H1 (cell line): ENCODE data around the gene ZNF709. TPM values are rescaled to one million over a fixed set of nuclear protein-coding genes. Genes with fewer than 3 reads are reported as not detected.

Source experiments
- CTCF ChIA-PET: fragments of 300-600 bp; sonication (Branson Sonifier 250); formaldehyde crosslinking; loops from one replicate; lab custom pipeline; 2021; ENCODE audit not compliant: partially characterized antibody; lab: Charles Lee
- POLR2A ChIA-PET: fragments of 300-600 bp; sonication (Branson Sonifier 250); formaldehyde crosslinking; loops from one replicate; lab custom pipeline; 2021; ENCODE audit warnings: inconsistent platforms; ENCODE audit not compliant: partially characterized antibody; lab: Charles Lee
- DNase-seq, 2 experiments: peaks; one replicate each; pipeline versions ENCODE4 v3.0.0 to v3.0.0-alpha.2; 2010 to 2022; ENCODE audit warnings: low spot score in 2 of 2, low read depth in 1 of 2, mixed read lengths in 1 of 2
- FAIRE-seq: peaks from 2 replicates; lab custom pipeline; 2011; peaks lifted over from hg19 to GRCh38; lab: Jason Lieb, UNC
- H2AFZ ChIP-seq: 2 replicates; pipeline ENCODE4 v1.8.1; 2012; ENCODE audit warnings: low read length, inconsistent platforms
- H2AK5ac ChIP-seq: 2 replicates; pipeline ENCODE4 v1.6.1; 2013; ENCODE audit warnings: low read depth, low read length
- H2BK120ac ChIP-seq: replicated peaks from 2 replicates; pipeline ENCODE3; 2013; ENCODE audit warnings: low read depth, low read length, inconsistent platforms
- H2BK12ac ChIP-seq: 2 replicates; pipeline ENCODE4 v1.6.1; 2013; ENCODE audit warnings: low read depth, low read length
- H2BK15ac ChIP-seq: 2 replicates; pipeline ENCODE4 v1.6.1; 2013; ENCODE audit warnings: low read length
- H2BK20ac ChIP-seq: 2 replicates; pipeline ENCODE4 v1.6.1; 2013; ENCODE audit warnings: low read length
- H2BK5ac ChIP-seq: 2 replicates; pipeline ENCODE4 v1.6.1; 2013; ENCODE audit warnings: low read depth, low read length
- H3K14ac ChIP-seq: 2 replicates; pipeline ENCODE4 v1.6.1; 2013; ENCODE audit warnings: inconsistent platforms; ENCODE audit not compliant: insufficient read length
- H3K18ac ChIP-seq: 2 replicates; pipeline ENCODE4 v1.6.1; 2013; ENCODE audit warnings: low read length; ENCODE audit errors: extremely low read depth
- H3K23ac ChIP-seq: 2 replicates; pipeline ENCODE4 v1.6.1; 2013; ENCODE audit warnings: inconsistent platforms; ENCODE audit not compliant: insufficient read length
- H3K23me2 ChIP-seq: 2 replicates; pipeline ENCODE4 v1.6.1; 2013; ENCODE audit warnings: low read depth, low read length
- H3K27ac ChIP-seq: 2 replicates; pipeline ENCODE4 v1.6.1; 2011; ENCODE audit warnings: low read depth, low read length, inconsistent platforms
- H3K27me3 ChIP-seq, 4 experiments: replicated peaks in 1 of 4; 1 replicate in 1 of 4; 2 replicates in 3 of 4; pipeline versions ENCODE4 v1.6.1 to v1.8.1; 2011 to 2013; ENCODE audit warnings: low read length in 3 of 4, mild to moderate bottlenecking in 3 of 4, inconsistent platforms in 2 of 4, mixed read lengths in 2 of 4, moderate library complexity in 1 of 4; ENCODE audit not compliant: control insufficient read depth in 3 of 4, insufficient read depth in 3 of 4; ENCODE audit errors: extremely low read depth in 1 of 4
- H3K36me3 ChIP-seq, 4 experiments: 2 replicates each; pipeline versions ENCODE4 v1.6.1 to v1.8.1; 2011 to 2013; ENCODE audit warnings: mild to moderate bottlenecking in 4 of 4, low read length in 3 of 4, moderate library complexity in 2 of 4, control low read depth in 1 of 4, inconsistent platforms in 1 of 4; ENCODE audit not compliant: insufficient read depth in 4 of 4, control insufficient read depth in 2 of 4
- H3K4ac ChIP-seq: replicated peaks from 2 replicates; pipeline ENCODE3; 2013; ENCODE audit warnings: low read length, low read depth, mixed read lengths, inconsistent platforms; ENCODE audit not compliant: insufficient read length
- H3K4me1 ChIP-seq, 4 experiments: replicated peaks in 1 of 4; 1 replicate in 1 of 4; 2 replicates in 3 of 4; pipeline versions ENCODE4 v1.6.1 to v1.8.1; 2011 to 2013; ENCODE audit warnings: low read length in 3 of 4, inconsistent platforms in 2 of 4, mixed read lengths in 1 of 4; ENCODE audit not compliant: insufficient read depth in 4 of 4, control insufficient read depth in 3 of 4
- H3K4me2 ChIP-seq, 2 experiments: 2 replicates each; pipeline versions ENCODE4 v1.6.1 to v1.8.1; 2011 to 2013; ENCODE audit warnings: low read depth in 2 of 2, low read length in 2 of 2, control low read depth in 1 of 2, inconsistent platforms in 1 of 2, mild to moderate bottlenecking in 1 of 2; ENCODE audit not compliant: insufficient read depth in 1 of 2
- H3K4me3 ChIP-seq, 4 experiments: fragments of 200-600, 300-600 bp in 1 of 4; sonication (generic), shearing (Covaris generic), sonication (Bioruptor Twin) in 1 of 4; 2 replicates each; pipeline versions ENCODE4 v1.5.1 to v1.8.1; 2011 to 2016; ENCODE audit warnings: low read length in 4 of 4, low read depth in 3 of 4, control low read depth in 2 of 4, inconsistent platforms in 2 of 4, mild to moderate bottlenecking in 2 of 4, mixed read lengths in 1 of 4, moderate library complexity in 1 of 4; ENCODE audit not compliant: insufficient read depth in 2 of 4; ENCODE audit errors: extremely low read depth in 1 of 4
- H3K56ac ChIP-seq: replicated peaks from 2 replicates; pipeline ENCODE3; 2013; ENCODE audit warnings: low read depth, mild to moderate bottlenecking, mixed read lengths, low read length, inconsistent platforms; ENCODE audit not compliant: insufficient read length
- H3K79me1 ChIP-seq: 2 replicates; pipeline ENCODE4 v1.6.1; 2013; ENCODE audit warnings: low read depth, low read length, control low read depth
- H3K79me2 ChIP-seq, 2 experiments: 2 replicates each; pipeline versions ENCODE4 v1.6.1 to v1.8.1; 2012 to 2013; ENCODE audit warnings: low read length in 2 of 2, mild to moderate bottlenecking in 2 of 2, inconsistent platforms in 1 of 2; ENCODE audit not compliant: insufficient read depth in 2 of 2, control insufficient read depth in 1 of 2
- H3K9ac ChIP-seq, 4 experiments: replicated peaks in 1 of 4; 1 replicate in 1 of 4; 2 replicates in 3 of 4; pipeline versions ENCODE4 v1.6.1 to v1.8.1; 2011 to 2013; ENCODE audit warnings: low read depth in 3 of 4, low read length in 3 of 4, control low read depth in 2 of 4, mild to moderate bottlenecking in 2 of 4, moderate library complexity in 2 of 4, inconsistent platforms in 1 of 4; ENCODE audit errors: extremely low read depth in 1 of 4
- H3K9me3 ChIP-seq, 2 experiments: 2 replicates each; pipeline versions ENCODE4 v1.6.1 to v1.8.1; 2012 to 2013; ENCODE audit warnings: mild to moderate bottlenecking in 2 of 2, moderate library complexity in 2 of 2, control low read depth in 1 of 2, inconsistent platforms in 1 of 2, low read depth in 1 of 2, low read length in 1 of 2, mixed read lengths in 1 of 2; ENCODE audit not compliant: insufficient read depth in 2 of 2
- H4K20me1 ChIP-seq, 2 experiments: replicated peaks in 1 of 2; 2 replicates each; pipeline versions ENCODE3 to v1.8.1; 2011 to 2013; ENCODE audit warnings: inconsistent platforms in 2 of 2, low read length in 2 of 2, mild to moderate bottlenecking in 1 of 2; ENCODE audit not compliant: insufficient read depth in 2 of 2, control insufficient read depth in 1 of 2
- H4K5ac ChIP-seq: 2 replicates; pipeline ENCODE4 v1.6.1; 2013; ENCODE audit warnings: low read length, low read depth, mixed read lengths, inconsistent platforms; ENCODE audit not compliant: insufficient read length
- H4K8ac ChIP-seq: 2 replicates; pipeline ENCODE4 v1.8.0; 2013; ENCODE audit warnings: mild to moderate bottlenecking, moderate library complexity, low read length, inconsistent platforms; ENCODE audit not compliant: insufficient read depth; ENCODE audit errors: extremely low read depth
- H4K91ac ChIP-seq: replicated peaks from 2 replicates; pipeline ENCODE3; 2013; ENCODE audit warnings: low read length, mixed read lengths, inconsistent platforms; ENCODE audit not compliant: insufficient read length
- GTF2F1 ChIP-seq: IDR thresholded peaks from 2 replicates; pipeline ENCODE4 v1.6.1; 2012; ENCODE audit warnings: low read depth, low read length, improper control_type of control experiment, borderline replicate concordance
- HDAC6 ChIP-seq: IDR thresholded peaks from one replicate; pipeline ENCODE4 v1.7.1; 2012; ENCODE audit warnings: low read depth, mild to moderate bottlenecking, inconsistent platforms, low read length, moderate library complexity
- KDM1A ChIP-seq: fragments of 200-600, 300-600 bp; sonication (generic); IDR thresholded peaks from 2 replicates; pipeline ENCODE4 v1.7.1; 2016; ENCODE audit warnings: mild to moderate bottlenecking, low read length, borderline replicate concordance
- KDM5A ChIP-seq: fragments of 200-600 bp; IDR thresholded peaks from 2 replicates; pipeline ENCODE4 v1.7.1; 2012; ENCODE audit warnings: mild to moderate bottlenecking, low read length, inconsistent platforms, mixed read lengths
- NANOG ChIP-seq: IDR thresholded peaks from 2 replicates; pipeline ENCODE4 v1.6.1; 2011; ENCODE audit warnings: low read length, low read depth, mild to moderate bottlenecking, inconsistent platforms; ENCODE audit not compliant: insufficient read depth, poor library complexity, severe bottlenecking
- RFX5 ChIP-seq: IDR thresholded peaks from 2 replicates; pipeline ENCODE4 v1.6.1; 2011; ENCODE audit warnings: low read depth, low read length, improper control_type of control experiment, borderline replicate concordance
- SIRT6 ChIP-seq: IDR thresholded peaks from one replicate; pipeline ENCODE4 v1.7.1; 2012; ENCODE audit warnings: low read length, inconsistent platforms
- SIX5 ChIP-seq: IDR thresholded peaks from 2 replicates; pipeline ENCODE4 v1.6.1; 2011; ENCODE audit warnings: mild to moderate bottlenecking, low read depth, low read length
- SP2 ChIP-seq: IDR thresholded peaks from 2 replicates; pipeline ENCODE4 v1.6.1; 2012; ENCODE audit warnings: mild to moderate bottlenecking, low read length, inconsistent platforms
- WGBS, 2 experiments: shearing (Covaris generic) in 1 of 2; methylation state at CpG; one replicate each; pipeline versions ENCODE4 v1.1.6 to v1.1.7; 2013 to 2015; ENCODE audit warnings: low lambda C conversion rate in 2 of 2, mixed read lengths in 2 of 2, inconsistent platforms in 1 of 2, low coverage in 1 of 2, missing lambda C conversion rate in 1 of 2; ENCODE audit not compliant: insufficient replicate concordance in 2 of 2, insufficient coverage in 1 of 2, insufficient read length in 1 of 2; ENCODE audit errors: extremely low coverage in 1 of 2, missing lambda C conversion rate in 1 of 2; 5-methylcytosine and 5-hydroxymethylcytosine counted together
- polyA plus RNA-seq, 7 experiments: library from polyadenylated mRNA; depleted of rRNA in 3 of 7; stranded (reverse) in 5 of 7; unstranded in 2 of 7; fragments of >200 nt in 5 of 7; fragments of 200-250 nt in 2 of 7; gene quantifications; 1 replicate in 5 of 7; 2 replicates in 1 of 7; 4 replicates in 1 of 7; pipeline versions ENCODE4 v1.2.1 to v1.2.3, GENCODE V29; 2011 to 2013; ENCODE audit warnings: missing spikeins in 2 of 7, mixed read lengths in 2 of 7
- total RNA-seq: library from RNA; stranded (reverse); fragmentation: NEBNext Ultra II Directional; extraction: Animal tissue kit (Norgen Biotek cat#: 25700); gene quantifications from 2 replicates; pipeline ENCODE4 v1.2.1, GENCODE V29; 2021
- TF ChIP-seq, protein P1 (sequence below): IDR thresholded peaks from 2 replicates; pipeline ENCODE4 v1.6.1; 2012; ENCODE audit warnings: low read length, inconsistent platforms

Gene ZNF709
- total and polyA plus RNA-seq, 2 of the 8 experiments (the other 6 are each of a cell fraction or from before 2014, with no cell fraction given), result 1.3 to 2.2 TPM

GRCh38 chr19:12495002-12495802 lies 10.6 kb upstream of the ZNF709 start:
- Histone ChIP-seq H3K23me2 (no peaks in the 10 kb centered on the region; the same call in 1 of the 2 replicates), H3K4ac (no peak overlapping the region), H3K4me2 (peak overlapping the region; percentile 55 to 77), H4K91ac (no peak overlapping the region), H3K9ac (peak overlapping the region; percentile 59 to 76 (median 72)), H3K27me3 (no peaks in the 10 kb centered on the region), H4K5ac (peak overlapping the region; percentile 35), H2AFZ (peak overlapping the region; percentile 92), H3K27ac (peak overlapping the region; percentile 31; the same call in 1 of the 2 replicates), H3K79me2 (no peaks in the 10 kb centered on the region), H3K4me1 (no peaks in the 10 kb centered on the region; a peak in 1 of 7 replicates), H3K36me3 (no peaks in the 10 kb centered on the region), H4K8ac (peak overlapping the region; percentile 95; the same call in 1 of the 2 replicates), H3K23ac (no peak overlapping the region), H3K18ac (peak overlapping the region; percentile 78), H4K20me1 (no peaks in the 10 kb centered on the region), H3K14ac (no peak overlapping the region), H3K9me3 (no peaks in the 10 kb centered on the region; a peak in 1 of 4 replicates), H2BK5ac (peak overlapping the region; percentile 60), H2BK12ac (no peak overlapping the region), H3K56ac (peak overlapping the region; percentile 3), H2AK5ac (no peak overlapping the region), H3K79me1 (no peaks in the 10 kb centered on the region), H2BK15ac (no peak overlapping the region), H3K4me3 (peak overlapping the region; percentile 45 to 71 (median 58)), H2BK20ac (0 out of 2 replicates have a peak overlapping the region, but pooled peaks have one; percentile 75), H2BK120ac (no peak overlapping the region)
- FAIRE-seq (peak; percentile 76), DNase-seq (peak; percentile 83 to 92)
- CTCF ChIA-PET, result interaction anchor here (0.6 to 4.1 kb wide), 12 partner anchors 9 to 999 kb away, joined by 3 to 24 read pairs (median 3); partner anchors contain the start of genes ZNF564 and ZNF709
- WGBS, 2 experiments, result 7% methylated on average over 30 of the region's 51 CpGs; no CpG with 5 or more reads in 1 of the 2 experiments
- POLR2A ChIA-PET, result interaction anchor here (0.9 to 3.1 kb wide), 22 partner anchors 9 to 607 kb away, joined by 3 to 43 read pairs (median 4); partner anchors contain the start of genes DHPS, ZNF443, ZNF490 and ZNF563
- TF ChIP-seq, protein P1, sequence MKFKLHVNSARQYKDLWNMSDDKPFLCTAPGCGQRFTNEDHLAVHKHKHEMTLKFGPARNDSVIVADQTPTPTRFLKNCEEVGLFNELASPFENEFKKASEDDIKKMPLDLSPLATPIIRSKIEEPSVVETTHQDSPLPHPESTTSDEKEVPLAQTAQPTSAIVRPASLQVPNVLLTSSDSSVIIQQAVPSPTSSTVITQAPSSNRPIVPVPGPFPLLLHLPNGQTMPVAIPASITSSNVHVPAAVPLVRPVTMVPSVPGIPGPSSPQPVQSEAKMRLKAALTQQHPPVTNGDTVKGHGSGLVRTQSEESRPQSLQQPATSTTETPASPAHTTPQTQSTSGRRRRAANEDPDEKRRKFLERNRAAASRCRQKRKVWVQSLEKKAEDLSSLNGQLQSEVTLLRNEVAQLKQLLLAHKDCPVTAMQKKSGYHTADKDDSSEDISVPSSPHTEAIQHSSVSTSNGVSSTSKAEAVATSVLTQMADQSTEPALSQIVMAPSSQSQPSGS, result no peak
- TF ChIP-seq SIX5 (no peak), KDM5A (no peak), KDM1A (no peak), SIRT6 (no peak), HDAC6 (no peak), SP2 (no peak), RFX5 (no peak), NANOG (no peak), GTF2F1 (peak; percentile 82)
